GM21447 (cell line): Measurements from ENCODE around the gene TRAPPC2L.

Source experiments
- ATAC-seq: cut with Tn5 transposase; IDR thresholded peaks from one replicate; pipeline ENCODE4 v1.9.1; 2021; ENCODE audit not compliant: unreplicated experiment

The TRAPPC2L gene

GRCh38 chr16:88906020-88906419 is 49.1 kb downstream of the TRAPPC2L start:
- ATAC-seq = no peak

- no peak for ATAC-seq
Observed at GRCh38 chr16:88906535-88907105, 49.7 kb downstream of the TRAPPC2L start.

- ATAC-seq = no peak
Observed at GRCh38 chr16:88907768-88908167, 50.8 kb downstream of the TRAPPC2L start.

- ATAC-seq = no peak
Observed at GRCh38 chr16:88908307-88908706, 51.4 kb downstream of the TRAPPC2L start.

GRCh38 chr16:88909431-88910210 is 52.7 kb downstream of the TRAPPC2L start:
- no peak for ATAC-seq

GRCh38 chr16:88910284-88911135 is 53.6 kb downstream of the TRAPPC2L start:
- no peak for ATAC-seq

- ATAC-seq = no peak
Observed at GRCh38 chr16:88911136-88911945, 54.4 kb downstream of the TRAPPC2L start.

GRCh38 chr16:88911946-88912310 is 55.0 kb downstream of the TRAPPC2L start:
- ATAC-seq = no peak
